HL-60 (cell line): Measurements from ENCODE around the gene SLC43A2.

Experiments
- DNase-seq, 2 experiments: peaks; one replicate each; pipeline ENCODE4 v3.0.0-alpha.2; 2010 to 2020; ENCODE audit warnings: low read depth in 1 of 2, low spot score in 1 of 2
- H3K27ac ChIP-seq: fragments of 250-450 bp; sonication (Bioruptor Pico); replicated peaks from 2 replicates; pipeline ENCODE4 v1.5.1; 2020; ENCODE audit warnings: mild to moderate bottlenecking, moderate library complexity
- H3K27me3 ChIP-seq: fragments of 250-450 bp; sonication (Bioruptor Pico); 2 replicates; pipeline ENCODE4 v1.5.1; 2021; ENCODE audit warnings: mild to moderate bottlenecking, moderate library complexity; ENCODE audit not compliant: insufficient read depth, poor library complexity, severe bottlenecking
- H3K4me3 ChIP-seq: replicated peaks from 2 replicates; pipeline ENCODE4 v1.5.1; 2011; ENCODE audit warnings: mild to moderate bottlenecking, control low read depth, low read length; ENCODE audit not compliant: insufficient read depth
- CTCF ChIP-seq: IDR thresholded peaks from one replicate; pipeline ENCODE4 v1.5.1; 2011; ENCODE audit warnings: low read length, control low read depth, inconsistent platforms; ENCODE audit not compliant: insufficient read depth
- GABPA ChIP-seq: IDR thresholded peaks from 2 replicates; pipeline ENCODE4 v1.6.1; 2012; ENCODE audit warnings: low read depth
- POLR2AphosphoS5 ChIP-seq: IDR thresholded peaks from 2 replicates; pipeline ENCODE4 v1.6.1; 2012; ENCODE audit warnings: low read depth
- REST ChIP-seq: IDR thresholded peaks from 2 replicates; pipeline ENCODE4 v1.6.1; 2012; ENCODE audit warnings: low read depth; ENCODE audit not compliant: insufficient replicate concordance
- SPI1 ChIP-seq: IDR thresholded peaks from 2 replicates; pipeline ENCODE4 v1.6.1; 2012; ENCODE audit warnings: low read depth, mild to moderate bottlenecking, borderline replicate concordance

SLC43A2 gene

GRCh38 chr17:1559047-1560043 is 69.3 kb downstream of the SLC43A2 start:
- Histone ChIP-seq H3K27me3 (no peaks in the 10 kb centered on the region), H3K4me3 (no peak overlapping the region), H3K27ac (no peak overlapping the region)
- no peak for DNase-seq
- TF ChIP-seq CTCF (no peak), POLR2AphosphoS5 (no peak), GABPA (no peak), REST (no peak), SPI1 (no peak)

- Histone ChIP-seq H3K27ac (no peak overlapping the region), H3K4me3 (no peak overlapping the region), H3K27me3 (no peaks in the 10 kb centered on the region)
- no peak for DNase-seq
- no peak for TF ChIP-seq POLR2AphosphoS5
- TF ChIP-seq SPI1: no peak
- TF ChIP-seq REST: no peak
- TF ChIP-seq GABPA: no peak
- TF ChIP-seq CTCF: no peak
Measured at GRCh38 chr17:1558401-1558800, 70.2 kb downstream of the SLC43A2 start.

- Histone ChIP-seq H3K27me3 (no peaks in the 10 kb centered on the region), H3K27ac (no peak overlapping the region), H3K4me3 (no peak overlapping the region)
- DNase-seq: no peak
- TF ChIP-seq CTCF (no peak), POLR2AphosphoS5 (no peak), REST (no peak), GABPA (no peak), SPI1 (no peak)
Measured at GRCh38 chr17:1557355-1558095, 71.1 kb downstream of the SLC43A2 start.
